ENCODE data around the gene ADAM29. TPM values are rescaled to one million over a fixed set of nuclear protein-coding genes. Genes with fewer than 3 reads are reported as not detected.

Gene ADAM29
- total RNA-seq, 1 experiment from 2014 or later = not detected

DNA sequence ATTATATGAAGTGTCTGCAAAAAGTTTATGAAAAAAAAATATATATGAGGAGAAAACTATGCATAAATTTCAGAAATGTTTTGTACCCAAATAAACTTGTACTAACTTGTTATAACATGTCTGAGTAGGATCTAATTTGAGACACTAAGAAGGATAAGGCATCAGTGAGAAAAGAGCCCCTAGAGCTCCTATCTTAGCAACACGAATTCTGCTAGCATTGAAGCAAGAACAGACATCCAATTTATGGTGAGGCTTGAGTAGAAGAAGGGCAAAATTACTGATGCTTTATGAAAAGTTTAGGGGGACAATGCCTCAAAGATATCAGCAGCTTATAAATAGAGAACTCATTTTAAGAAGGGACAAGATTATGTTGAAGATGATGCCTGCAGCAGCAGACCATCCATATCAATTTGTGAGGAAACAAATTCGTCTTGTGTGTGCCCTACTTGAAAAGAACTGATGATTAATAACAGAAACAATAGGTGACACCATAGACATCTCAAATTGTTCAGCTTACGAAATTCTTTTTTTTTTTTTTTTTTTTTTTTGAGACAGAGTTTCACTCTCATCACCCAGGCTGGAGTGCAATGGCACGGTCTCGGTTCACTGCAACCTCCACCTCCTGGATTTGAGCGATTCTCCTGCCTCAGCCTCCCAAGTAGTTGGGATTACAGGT, 35.7 kb upstream of the ADAM29 start:
- Histone ChIP-seq H3K4me3 (replicated peaks in 1 of 2; ENCODE audit: low read depth in 1 of 2, low read length in 2 of 2) (no peak overlapping the region), H3K4me2 (ENCODE audit: low read length) (no peak overlapping the region), H3K27ac (ENCODE audit: low read depth, low read length) (no peak overlapping the region), H3K27me3 (ENCODE audit: insufficient read depth, low read length) (no peaks in the 10 kb centered on the region), H3K36me3 (ENCODE audit: control insufficient read depth in 1 of 2, insufficient read depth in 2 of 2, low read length in 2 of 2) (no peaks in the 10 kb centered on the region), H3K9me2 (ENCODE audit: insufficient read depth) (no peaks in the 10 kb centered on the region), H2AFZ (ENCODE audit: low read depth, low read length, poor library complexity, severe bottlenecking) (no peak overlapping the region), H3K9me3 (ENCODE audit: control insufficient read depth in 1 of 2, insufficient read depth in 1 of 2, low read depth in 1 of 2, low read length in 2 of 2) (no peaks in the 10 kb centered on the region), H4K20me1 (ENCODE audit: insufficient read depth) (no peaks in the 10 kb centered on the region), H3K4me1 (ENCODE audit: control insufficient read depth in 1 of 2, insufficient read depth in 2 of 2, low read length in 2 of 2) (no peaks in the 10 kb centered on the region), H3K9ac (ENCODE audit: low read length) (no peak overlapping the region), H3K79me2 (ENCODE audit: insufficient read depth, low read length) (no peaks in the 10 kb centered on the region)
- no peak for DNase-seq (ENCODE audit: low read depth, low spot score)
- ChIA-PET POLR2A (no interaction called here), CTCF (no interaction called here), RAD21 (ENCODE audit: low non-redundant PET in 1 of 2, low total read pairs in 2 of 2, uncharacterized antibody in 2 of 2, unreplicated experiment in 2 of 2) (no interaction called here)
- intact Hi-C loops (cut with micrococcal nuclease) = no loop called here
- ATAC-seq = no peak
- no TSS peak for BruUV-seq (replicated peaks)
- TF ChIP-seq FOSL1 (IDR thresholded peaks at IDR 0.05; ENCODE audit: low read depth) = no peak
- TF ChIP-seq TCF7L2 (IDR thresholded peaks at IDR 0.05; ENCODE audit: borderline replicate concordance, extremely low read depth, insufficient read depth, insufficient read length) = no peak
- no peak for TF ChIP-seq SRF (IDR thresholded peaks at IDR 0.05; ENCODE audit: low read depth)
- no peak for TF ChIP-seq ZNF274 (IDR thresholded peaks at IDR 0.05; ENCODE audit: low read depth, low read length)
- no peak for TF ChIP-seq SIN3A (IDR thresholded peaks at IDR 0.05; ENCODE audit: low read depth)
- no peak for TF ChIP-seq EZH2phosphoT487 (IDR thresholded peaks at IDR 0.05; ENCODE audit: borderline replicate concordance)
- TF ChIP-seq, protein P1, sequence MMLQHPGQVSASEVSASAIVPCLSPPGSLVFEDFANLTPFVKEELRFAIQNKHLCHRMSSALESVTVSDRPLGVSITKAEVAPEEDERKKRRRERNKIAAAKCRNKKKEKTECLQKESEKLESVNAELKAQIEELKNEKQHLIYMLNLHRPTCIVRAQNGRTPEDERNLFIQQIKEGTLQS (IDR thresholded peaks at IDR 0.05) = no peak
- TF ChIP-seq, protein P2, sequence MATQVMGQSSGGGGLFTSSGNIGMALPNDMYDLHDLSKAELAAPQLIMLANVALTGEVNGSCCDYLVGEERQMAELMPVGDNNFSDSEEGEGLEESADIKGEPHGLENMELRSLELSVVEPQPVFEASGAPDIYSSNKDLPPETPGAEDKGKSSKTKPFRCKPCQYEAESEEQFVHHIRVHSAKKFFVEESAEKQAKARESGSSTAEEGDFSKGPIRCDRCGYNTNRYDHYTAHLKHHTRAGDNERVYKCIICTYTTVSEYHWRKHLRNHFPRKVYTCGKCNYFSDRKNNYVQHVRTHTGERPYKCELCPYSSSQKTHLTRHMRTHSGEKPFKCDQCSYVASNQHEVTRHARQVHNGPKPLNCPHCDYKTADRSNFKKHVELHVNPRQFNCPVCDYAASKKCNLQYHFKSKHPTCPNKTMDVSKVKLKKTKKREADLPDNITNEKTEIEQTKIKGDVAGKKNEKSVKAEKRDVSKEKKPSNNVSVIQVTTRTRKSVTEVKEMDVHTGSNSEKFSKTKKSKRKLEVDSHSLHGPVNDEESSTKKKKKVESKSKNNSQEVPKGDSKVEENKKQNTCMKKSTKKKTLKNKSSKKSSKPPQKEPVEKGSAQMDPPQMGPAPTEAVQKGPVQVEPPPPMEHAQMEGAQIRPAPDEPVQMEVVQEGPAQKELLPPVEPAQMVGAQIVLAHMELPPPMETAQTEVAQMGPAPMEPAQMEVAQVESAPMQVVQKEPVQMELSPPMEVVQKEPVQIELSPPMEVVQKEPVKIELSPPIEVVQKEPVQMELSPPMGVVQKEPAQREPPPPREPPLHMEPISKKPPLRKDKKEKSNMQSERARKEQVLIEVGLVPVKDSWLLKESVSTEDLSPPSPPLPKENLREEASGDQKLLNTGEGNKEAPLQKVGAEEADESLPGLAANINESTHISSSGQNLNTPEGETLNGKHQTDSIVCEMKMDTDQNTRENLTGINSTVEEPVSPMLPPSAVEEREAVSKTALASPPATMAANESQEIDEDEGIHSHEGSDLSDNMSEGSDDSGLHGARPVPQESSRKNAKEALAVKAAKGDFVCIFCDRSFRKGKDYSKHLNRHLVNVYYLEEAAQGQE (IDR thresholded peaks at IDR 0.05; ENCODE audit: low read depth) = no peak
- TF ChIP-seq, protein P3, sequence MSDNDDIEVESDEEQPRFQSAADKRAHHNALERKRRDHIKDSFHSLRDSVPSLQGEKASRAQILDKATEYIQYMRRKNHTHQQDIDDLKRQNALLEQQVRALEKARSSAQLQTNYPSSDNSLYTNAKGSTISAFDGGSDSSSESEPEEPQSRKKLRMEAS (IDR thresholded peaks at IDR 0.05) = no peak
- no peak for TF ChIP-seq EGR1 (IDR thresholded peaks at IDR 0.05; ENCODE audit: low read depth)
- no peak for TF ChIP-seq RAD21 (IDR thresholded peaks at IDR 0.05; ENCODE audit: low read depth)
- TF ChIP-seq CBX3 (IDR thresholded peaks at IDR 0.05; ENCODE audit: low read depth) = no peak
- TF ChIP-seq, protein P4, sequence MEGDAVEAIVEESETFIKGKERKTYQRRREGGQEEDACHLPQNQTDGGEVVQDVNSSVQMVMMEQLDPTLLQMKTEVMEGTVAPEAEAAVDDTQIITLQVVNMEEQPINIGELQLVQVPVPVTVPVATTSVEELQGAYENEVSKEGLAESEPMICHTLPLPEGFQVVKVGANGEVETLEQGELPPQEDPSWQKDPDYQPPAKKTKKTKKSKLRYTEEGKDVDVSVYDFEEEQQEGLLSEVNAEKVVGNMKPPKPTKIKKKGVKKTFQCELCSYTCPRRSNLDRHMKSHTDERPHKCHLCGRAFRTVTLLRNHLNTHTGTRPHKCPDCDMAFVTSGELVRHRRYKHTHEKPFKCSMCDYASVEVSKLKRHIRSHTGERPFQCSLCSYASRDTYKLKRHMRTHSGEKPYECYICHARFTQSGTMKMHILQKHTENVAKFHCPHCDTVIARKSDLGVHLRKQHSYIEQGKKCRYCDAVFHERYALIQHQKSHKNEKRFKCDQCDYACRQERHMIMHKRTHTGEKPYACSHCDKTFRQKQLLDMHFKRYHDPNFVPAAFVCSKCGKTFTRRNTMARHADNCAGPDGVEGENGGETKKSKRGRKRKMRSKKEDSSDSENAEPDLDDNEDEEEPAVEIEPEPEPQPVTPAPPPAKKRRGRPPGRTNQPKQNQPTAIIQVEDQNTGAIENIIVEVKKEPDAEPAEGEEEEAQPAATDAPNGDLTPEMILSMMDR (IDR thresholded peaks at IDR 0.05 in 2 of 3, conservative IDR thresholded peaks at IDR 0.05 in 1 of 3; ENCODE audit: borderline replicate concordance in 1 of 3, insufficient read depth in 1 of 3, low read depth in 2 of 3, low read length in 2 of 3) = no peak
- no peak for TF ChIP-seq ZFX (IDR thresholded peaks at IDR 0.05)
- TF ChIP-seq ELF1 (IDR thresholded peaks at IDR 0.05; ENCODE audit: borderline replicate concordance, low read depth) = no peak
- no peak for TF ChIP-seq POLR2AphosphoS5 (IDR thresholded peaks at IDR 0.05; ENCODE audit: low read depth, low read length)
- no peak for TF ChIP-seq SP1 (IDR thresholded peaks at IDR 0.05; ENCODE audit: low read depth)
- no peak for TF ChIP-seq EZH2 (IDR thresholded peaks at IDR 0.05)
